HEK293 (cell line): Measurements from ENCODE around the gene RTTN.

ENCODE experiments used
- CTCF ChIA-PET: fragments of 350-600 bp; formaldehyde crosslinking; extraction: SDS; loops from one replicate; lab custom pipeline; 2021; ENCODE audit warnings: antibody characterized with exemption; lab: Yijun Ruan, JAX
- POLR2A ChIA-PET: fragments of 300-600 bp; formaldehyde crosslinking; extraction: SDS; loops from one replicate; lab custom pipeline; 2020; ENCODE audit warnings: antibody characterized with exemption, inconsistent platforms; lab: Yijun Ruan, JAX
- H3K27ac ChIP-seq: fragments of 200-500 bp; sonication (Bioruptor generic); 2 replicates; pipeline ENCODE4 v1.5.1; 2014; ENCODE audit warnings: low read depth, low read length, control low read depth, inconsistent platforms; ENCODE audit errors: extremely low read depth
- H3K36me3 ChIP-seq, 2 experiments: fragments of 200-500 bp in 1 of 2; sonication (Bioruptor generic) in 1 of 2; 1 replicate in 1 of 2; 2 replicates in 1 of 2; pipeline ENCODE4 v1.5.1; 2014 to 2017; ENCODE audit warnings: inconsistent platforms in 2 of 2, low read length in 2 of 2; ENCODE audit not compliant: control insufficient read depth in 2 of 2, insufficient read depth in 1 of 2
- H3K4me1 ChIP-seq: fragments of 200-500 bp; sonication (Bioruptor generic); 2 replicates; pipeline ENCODE4 v1.5.1; 2014; ENCODE audit warnings: mild to moderate bottlenecking, low read length, inconsistent platforms; ENCODE audit not compliant: control insufficient read depth, insufficient read depth
- H3K4me3 ChIP-seq: 2 replicates; pipeline ENCODE4 v1.5.1; 2011; ENCODE audit warnings: low read depth, mild to moderate bottlenecking, control low read depth, low read length, moderate library complexity
- H3K9me3 ChIP-seq: fragments of 200-500 bp; sonication (Bioruptor generic); 2 replicates; pipeline ENCODE4 v1.5.1; 2014; ENCODE audit warnings: low read depth, low read length, inconsistent platforms; ENCODE audit not compliant: control insufficient read depth, insufficient read depth
- BCL11B ChIP-seq: fragments of 450-650 bp; formaldehyde crosslinking; IDR thresholded peaks from 2 replicates; pipeline ENCODE4 v1.5.1; 2016; ENCODE audit warnings: low read depth, missing biosample characterization, missing genetic modification characterization
- BCL6B ChIP-seq: fragments of 450-650 bp; formaldehyde crosslinking; IDR thresholded peaks from 2 replicates; pipeline ENCODE4 v1.5.1; 2017; ENCODE audit warnings: missing biosample characterization, missing genetic modification characterization
- HOXD13 ChIP-seq: sonication (generic); formaldehyde crosslinking; IDR thresholded peaks from 2 replicates; pipeline ENCODE4 v1.8.0; 2022; ENCODE audit warnings: missing genetic modification reagents, borderline replicate concordance
- KLF16 ChIP-seq: fragments of 450-650 bp; formaldehyde crosslinking; IDR thresholded peaks from 2 replicates; pipeline ENCODE4 v1.5.1; 2017; ENCODE audit warnings: missing biosample characterization, missing genetic modification characterization
- PATZ1 ChIP-seq: fragments of 450-650 bp; formaldehyde crosslinking; IDR thresholded peaks from 2 replicates; pipeline ENCODE4 v1.5.1; 2016; ENCODE audit warnings: missing biosample characterization, missing genetic modification characterization
- PRDM1 ChIP-seq: fragments of 450-650 bp; formaldehyde crosslinking; IDR thresholded peaks from 2 replicates; pipeline ENCODE4; 2016; ENCODE audit warnings: missing biosample characterization, missing genetic modification characterization
- SP2 ChIP-seq: fragments of 450-650 bp; formaldehyde crosslinking; IDR thresholded peaks from 2 replicates; pipeline ENCODE4 v1.5.1; 2016; ENCODE audit warnings: missing biosample characterization, missing genetic modification characterization
- ZFP37 ChIP-seq: fragments of 450-650 bp; formaldehyde crosslinking; IDR thresholded peaks from 2 replicates; pipeline ENCODE4 v1.5.1; 2016; ENCODE audit warnings: missing biosample characterization, missing genetic modification characterization
- ZNF114 ChIP-seq: fragments of 450-650 bp; formaldehyde crosslinking; IDR thresholded peaks from 2 replicates; pipeline ENCODE4 v1.5.0; 2017; ENCODE audit warnings: missing biosample characterization, missing genetic modification characterization
- ZNF138 ChIP-seq: fragments of 450-650 bp; formaldehyde crosslinking; IDR thresholded peaks from 2 replicates; pipeline ENCODE4 v1.5.1; 2016; ENCODE audit warnings: missing biosample characterization, missing genetic modification characterization, borderline replicate concordance
- ZNF148 ChIP-seq: fragments of 450-650 bp; formaldehyde crosslinking; IDR thresholded peaks from 2 replicates; pipeline ENCODE4 v1.5.0; 2017; ENCODE audit warnings: missing biosample characterization, missing genetic modification characterization, borderline replicate concordance
- ZNF2 ChIP-seq: fragments of 450-650 bp; formaldehyde crosslinking; IDR thresholded peaks from 2 replicates; pipeline ENCODE4 v1.5.1; 2016; ENCODE audit warnings: missing biosample characterization, missing genetic modification characterization
- ZNF292 ChIP-seq: fragments of 450-650 bp; formaldehyde crosslinking; IDR thresholded peaks from 2 replicates; pipeline ENCODE4 v1.5.1; 2016; ENCODE audit warnings: low read depth, missing biosample characterization, missing genetic modification characterization, borderline replicate concordance
- ZNF449 ChIP-seq: fragments of 450-650 bp; formaldehyde crosslinking; IDR thresholded peaks from 2 replicates; pipeline ENCODE4 v1.5.1; 2017; ENCODE audit warnings: missing biosample characterization, mild to moderate bottlenecking, missing genetic modification characterization, moderate library complexity
- ZNF549 ChIP-seq: fragments of 450-650 bp; IDR thresholded peaks from 2 replicates; pipeline ENCODE4 v1.5.1; 2018; ENCODE audit warnings: missing biosample characterization, missing genetic modification characterization, mild to moderate bottlenecking, inconsistent platforms, moderate library complexity
- ZNF596 ChIP-seq: fragments of 450-650 bp; IDR thresholded peaks from 2 replicates; pipeline ENCODE4 v1.5.0; 2018; ENCODE audit warnings: missing biosample characterization, mild to moderate bottlenecking, missing genetic modification characterization, moderate library complexity
- ZNF621 ChIP-seq: fragments of 450-650 bp; formaldehyde crosslinking; IDR thresholded peaks from 2 replicates; pipeline ENCODE4 v1.5.1; 2017; ENCODE audit warnings: missing biosample characterization, missing genetic modification characterization
- ZNF654 ChIP-seq: fragments of 450-650 bp; formaldehyde crosslinking; IDR thresholded peaks from 2 replicates; pipeline ENCODE4 v1.5.1; 2016; ENCODE audit warnings: low read depth, missing biosample characterization, missing genetic modification characterization
- ZNF670 ChIP-seq: fragments of 450-650 bp; formaldehyde crosslinking; IDR thresholded peaks from 2 replicates; pipeline ENCODE4 v1.5.1; 2016; ENCODE audit warnings: missing biosample characterization, missing genetic modification characterization, low read depth
- ZNF768 ChIP-seq: fragments of 450-650 bp; formaldehyde crosslinking; IDR thresholded peaks from 2 replicates; pipeline ENCODE4 v1.5.1; 2018; ENCODE audit warnings: missing biosample characterization, mild to moderate bottlenecking, missing genetic modification characterization
- ZNF777 ChIP-seq: fragments of 450-650 bp; formaldehyde crosslinking; IDR thresholded peaks from 2 replicates; pipeline ENCODE4 v1.5.1; 2017; ENCODE audit warnings: missing biosample characterization, missing genetic modification characterization, borderline replicate concordance
- ZNF791 ChIP-seq: fragments of 450-650 bp; formaldehyde crosslinking; IDR thresholded peaks from 2 replicates; pipeline ENCODE4 v1.5.1; 2016; ENCODE audit warnings: missing biosample characterization, missing genetic modification characterization

RTTN gene

GRCh38 chr18:69963196-69963595 is 242.3 kb downstream of the RTTN start:
- H3K9me3 ChIP-seq = no peaks in the 10 kb centered on the region
- TF ChIP-seq KLF16 (tag by site-specific recombination) = no peak
- no peak for TF ChIP-seq ZNF138
- TF ChIP-seq ZNF791 = no peak
- TF ChIP-seq BCL6B (tag by site-specific recombination) = no peak
- no peak for TF ChIP-seq ZNF114 (tag by site-specific recombination)
- TF ChIP-seq ZFP37 (tag by site-specific recombination) = no peak
- no peak overlapping the region for H3K27ac ChIP-seq
- no peaks in the 10 kb centered on the region for H3K4me1 ChIP-seq
- no peaks in the 10 kb centered on the region for H3K36me3 ChIP-seq
- no peak overlapping the region for H3K4me3 ChIP-seq
- ChIA-PET POLR2A (no interaction called here), CTCF (no interaction called here)

GRCh38 chr18:69961718-69962117 is 243.8 kb downstream of the RTTN start:
- no peaks in the 10 kb centered on the region for H3K9me3 ChIP-seq
- TF ChIP-seq ZNF791 = no peak
- no peak for TF ChIP-seq HOXD13
- TF ChIP-seq ZNF768 = no peak
- TF ChIP-seq ZNF777 (tag by site-specific recombination) = no peak
- TF ChIP-seq ZNF148 (tag by site-specific recombination) = no peak
- no peak for TF ChIP-seq BCL11B (tag by site-specific recombination)
- TF ChIP-seq ZNF292 (tag by site-specific recombination) = no peak
- no peak for TF ChIP-seq ZNF621 (tag by site-specific recombination)
- no peak for TF ChIP-seq SP2 (tag by site-specific recombination)
- TF ChIP-seq ZNF138 = no peak
- no peak for TF ChIP-seq PRDM1
- no peak for TF ChIP-seq ZNF549 (tag by site-specific recombination)
- TF ChIP-seq ZNF670 (tag by site-specific recombination) = no peak
- TF ChIP-seq ZNF449 (tag by site-specific recombination) = no peak
- no peak for TF ChIP-seq ZNF2
- no peak for TF ChIP-seq ZNF654 (tag by site-specific recombination)
- TF ChIP-seq ZNF596 (tag by site-specific recombination) = no peak
- no peak for TF ChIP-seq PATZ1 (tag by site-specific recombination)
- H3K27ac ChIP-seq = no peak overlapping the region
- ChIA-PET CTCF (interaction anchor here (0.6 to 0.7 kb wide), 2 partner anchors 12 to 19 kb away, joined by 3 to 4 read pairs; no protein-coding TSS in a partner anchor), POLR2A (no interaction called here)
- H3K4me3 ChIP-seq = no peak overlapping the region
- no peaks in the 10 kb centered on the region for H3K4me1 ChIP-seq
- no peaks in the 10 kb centered on the region for H3K36me3 ChIP-seq
